Kidney (tissue), 14 donors: ENCODE results near the gene FLOT2. TPM values are rescaled to one million over a fixed set of nuclear protein-coding genes. Genes with fewer than 3 reads are reported as not detected.

Experiments used
- DNase-seq, 5 donors: peaks; one replicate each; pipeline ENCODE4 v3.0.0-alpha.2; 2013 to 2020
- FAIRE-seq: peaks from 2 replicates; lab custom pipeline; 2012; peaks lifted over from hg19 to GRCh38; lab: Jason Lieb, UNC
- H3K27ac ChIP-seq, 2 donors: one replicate each; pipeline ENCODE4 v1.7.0; 2013; ENCODE audit warnings: low read depth in 2 of 2, low read length in 2 of 2, inconsistent platforms in 1 of 2
- H3K27me3 ChIP-seq: one replicate; pipeline ENCODE4 v1.7.1; 2013; ENCODE audit warnings: low read length, inconsistent platforms; ENCODE audit not compliant: control insufficient read depth, insufficient read depth
- H3K36me3 ChIP-seq, 3 donors: one replicate each; pipeline versions ENCODE4 v1.7.0 to v1.7.1; 2013; ENCODE audit warnings: low read length in 3 of 3, control low read depth in 1 of 3, inconsistent platforms in 1 of 3; ENCODE audit not compliant: insufficient read depth in 3 of 3, control insufficient read depth in 2 of 3
- H3K4me1 ChIP-seq, 3 donors: one replicate each; pipeline versions ENCODE4 v1.7.0 to v1.7.1; 2013; ENCODE audit warnings: low read length in 3 of 3, inconsistent platforms in 1 of 3, low read depth in 1 of 3; ENCODE audit not compliant: control insufficient read depth in 2 of 3, insufficient read depth in 2 of 3
- H3K4me3 ChIP-seq, 3 donors: one replicate each; pipeline versions ENCODE4 v1.7.0 to v1.8.1; 2013; ENCODE audit warnings: low read length in 3 of 3, control low read depth in 1 of 3, inconsistent platforms in 1 of 3
- H3K9ac ChIP-seq, 3 donors: one replicate each; pipeline versions ENCODE4 v1.7.0 to v1.7.1; 2013; ENCODE audit warnings: low read length in 3 of 3, control low read depth in 1 of 3, inconsistent platforms in 1 of 3
- H3K9me3 ChIP-seq, 3 donors: one replicate each; pipeline versions ENCODE4 v1.7.0 to v1.7.1; 2013; ENCODE audit warnings: low read length in 3 of 3, control low read depth in 1 of 3, inconsistent platforms in 1 of 3; ENCODE audit not compliant: control insufficient read depth in 2 of 3, insufficient read depth in 1 of 3
- CTCF ChIP-seq: IDR thresholded peaks from 3 replicates; pipeline ENCODE4 v1.5.1; 2012; ENCODE audit warnings: mild to moderate bottlenecking, moderate library complexity, borderline replicate concordance; ENCODE audit not compliant: insufficient read depth; ENCODE audit errors: extremely low read depth
- intact Hi-C: fragments of 100-400 bp; cut with DNase I; formaldehyde crosslinking; loops from one replicate; pipeline ENCODE4 v1.11.1; 2022
- microRNA-seq: library from miRNA; unstranded; fragments of <30 nt; microRNA quantifications from one replicate; pipeline ENCODE4 v1.2.0, GENCODE V29; 2020
- polyA plus RNA-seq: library from polyadenylated mRNA; stranded (reverse); fragments of 350-450 nt; fragmentation: Illumina TruSeq; extraction: RNeasy Lipid Tissue Mini Kit (QIAGEN cat#74804); gene quantifications from one replicate; pipeline ENCODE4 v1.2.3, GENCODE V29; 2014; ENCODE audit warnings: low read depth, low replicate concordance; ENCODE audit not compliant: insufficient read depth
- total RNA-seq: library from RNA; stranded (reverse); fragmentation: NEBNext Ultra II Directional; extraction: Animal tissue kit (Norgen Biotek cat#: 25700); gene quantifications from one replicate; pipeline ENCODE4 v1.2.1, GENCODE V29; 2021
- donor health status: control.
- donor health status: control.
- donor health status: control.
- donor health status: control.
- donor health status: control.
- donor health status: DM: yes; HTN: yes; CAD: no.
- donor health status: Normal renal cell carcinoma (clear cell type).

FLOT2 gene
- total and polyA plus RNA-seq, 2 donors from 2014 or later = 200 to 260 TPM

- Histone ChIP-seq H3K9ac (no peak overlapping the region), H3K27ac (no peak overlapping the region), H3K4me1 (no peaks in the 10 kb centered on the region), H3K27me3 (no peaks in the 10 kb centered on the region), H3K36me3 (no peaks in the 10 kb centered on the region), H3K9me3 (no peaks in the 10 kb centered on the region), H3K4me3 (no peak overlapping the region)
- DNase-seq (no peak), FAIRE-seq (no peak)
- intact Hi-C loops = no loop called here
- TF ChIP-seq CTCF = no peak
These were observed 63.1 kb downstream of the FLOT2 start for GRCh38 chr17:28834420-28834819.

Small RNA genes lying within 50 kb of the gene (microRNA-seq; reads per million reads assigned to microRNA genes)
- gene MIR451B = not detected

Other genes with a start within 250 kb of the FLOT2 start
- 54.3 TPM for gene SDF2, start 235.8 kb downstream of the FLOT2 start, total RNA-seq
- gene SDF2, start 235.8 kb downstream of the FLOT2 start, polyA plus RNA-seq = 101 TPM
- 61.5 TPM for gene SUPT6H, start 235.5 kb downstream of the FLOT2 start, total RNA-seq
- 21.4 TPM for gene SUPT6H, start 235.5 kb downstream of the FLOT2 start, polyA plus RNA-seq
- 3.4 TPM for gene PROCA1, start 185.8 kb downstream of the FLOT2 start, total RNA-seq
- gene PROCA1, start 185.8 kb downstream of the FLOT2 start, polyA plus RNA-seq = 3.5 TPM
- 119 TPM for gene RAB34, start 179.9 kb downstream of the FLOT2 start, total RNA-seq
- gene RAB34, start 179.9 kb downstream of the FLOT2 start, polyA plus RNA-seq = 128 TPM
- 1,188 TPM for gene RPL23A, start 177.7 kb downstream of the FLOT2 start, total RNA-seq
- 1,159 TPM for gene RPL23A, start 177.7 kb downstream of the FLOT2 start, polyA plus RNA-seq
- 25.3 TPM for gene TLCD1, start 171.5 kb downstream of the FLOT2 start, total RNA-seq
- 30.0 TPM for gene TLCD1, start 171.5 kb downstream of the FLOT2 start, polyA plus RNA-seq
- 20.6 TPM for gene NEK8, start 168.9 kb downstream of the FLOT2 start, total RNA-seq
- 4.7 TPM for gene NEK8, start 168.9 kb downstream of the FLOT2 start, polyA plus RNA-seq
- gene TRAF4, start 153.7 kb downstream of the FLOT2 start, total RNA-seq = 118 TPM
- 53.4 TPM for gene TRAF4, start 153.7 kb downstream of the FLOT2 start, polyA plus RNA-seq
- gene FAM222B, start 54.9 kb downstream of the FLOT2 start, total RNA-seq = 31.0 TPM
- gene FAM222B, start 54.9 kb downstream of the FLOT2 start, polyA plus RNA-seq = 13.0 TPM
- gene ERAL1, start 42.7 kb downstream of the FLOT2 start, total RNA-seq = 29.5 TPM
- gene ERAL1, start 42.7 kb downstream of the FLOT2 start, polyA plus RNA-seq = 71.6 TPM
- gene DHRS13, start 5.3 kb upstream of the FLOT2 start, total RNA-seq = 29.5 TPM
- 21.6 TPM for gene DHRS13, start 5.3 kb upstream of the FLOT2 start, polyA plus RNA-seq
- gene PHF12, start 53.8 kb upstream of the FLOT2 start, total RNA-seq = 50.4 TPM
- gene PHF12, start 53.8 kb upstream of the FLOT2 start, polyA plus RNA-seq = 8.8 TPM
- gene SEZ6, start 108.3 kb upstream of the FLOT2 start, total RNA-seq = not detected
- not detected for gene SEZ6, start 108.3 kb upstream of the FLOT2 start, polyA plus RNA-seq
- gene PIPOX, start 145.4 kb upstream of the FLOT2 start, total RNA-seq = 2.8 TPM
- 78.0 TPM for gene PIPOX, start 145.4 kb upstream of the FLOT2 start, polyA plus RNA-seq